ENCODE measurements around the gene CDKL1.

GRCh38 chr14:50410921-50411320 is 14.2 kb upstream of the CDKL1 start:
- TF ChIP-seq POLR2AphosphoS5 (IDR thresholded peaks at IDR 0.05; ENCODE audit: low read depth, low read length) (no peak), SPI1 (IDR thresholded peaks at IDR 0.05; ENCODE audit: low read depth, low read length) (no peak), POLR2A (IDR thresholded peaks at IDR 0.05; ENCODE audit: low read depth, low read length) (no peak), POU2F2 (IDR thresholded peaks at IDR 0.05; ENCODE audit: low read depth, low read length) (no peak), TAF1 (IDR thresholded peaks at IDR 0.05; ENCODE audit: low read depth, low read length) (no peak)

All from GM12891 (cell line).